Gastroesophageal sphincter (tissue), 3 donors: ENCODE data around the gene MAP1LC3B.

Source experiments
- CTCF ChIP-seq, 4 experiments: fragments of 200-600 bp in 2 of 4; fragments of 450-650 bp in 2 of 4; sonication (generic) in 1 of 4; IDR thresholded peaks; one replicate each; pipeline ENCODE4 v1.5.1; 2017 to 2019; ENCODE audit warnings: antibody characterized with exemption in 4 of 4, mild to moderate bottlenecking in 2 of 4, moderate library complexity in 2 of 4
- EP300 ChIP-seq: sonication (generic); formaldehyde crosslinking; IDR thresholded peaks from one replicate; pipeline ENCODE4 v1.6.1; 2017; ENCODE audit warnings: antibody characterized with exemption, mild to moderate bottlenecking
- POLR2A ChIP-seq, 2 donors: fragments of 450-650 bp; IDR thresholded peaks; one replicate each; pipeline ENCODE4 v1.6.1; 2017; ENCODE audit warnings: antibody characterized with exemption in 2 of 2, mild to moderate bottlenecking in 2 of 2, moderate library complexity in 1 of 2
- POLR2AphosphoS5 ChIP-seq: sonication (generic); formaldehyde crosslinking; IDR thresholded peaks from one replicate; pipeline ENCODE4 v1.6.1; 2017; ENCODE audit warnings: antibody characterized with exemption

GRCh38 chr16:87414251-87414680 lies 22.1 kb downstream of the MAP1LC3B start:
- TF ChIP-seq CTCF (IDR thresholded peaks at IDR 0.05) (no peak), POLR2A (IDR thresholded peaks at IDR 0.05) (no peak), POLR2AphosphoS5 (no peak), EP300 (no peak)
